Calu3 (cell line): ENCODE data around the gene FHIT. TPM values are rescaled to one million over a fixed set of nuclear protein-coding genes. Genes with fewer than 3 reads are reported as not detected.

Source experiments
- BruUV-seq: library from RNA; stranded (reverse); fragments of 400-500 nt; replicated peaks from 2 replicates; lab custom pipeline; 2021; lab: Mats Ljungman, UMichigan
- CTCF ChIA-PET: fragments of 300-600 bp; sonication (Branson Sonifier 250); formaldehyde crosslinking; loops from one replicate; lab custom pipeline; 2022; ENCODE audit warnings: antibody characterized with exemption; lab: Charles Lee
- DNase-seq: peaks from one replicate; pipeline ENCODE4 v3.0.0; 2022
- H3K27ac Mint-ChIP-seq: one replicate; pipeline ENCODE4 v1.8.0; 2022; ENCODE audit warnings: mixed read lengths; ENCODE audit not compliant: unreplicated experiment
- H3K27me3 Mint-ChIP-seq: one replicate; pipeline ENCODE4 v1.8.0; 2022; ENCODE audit warnings: mixed read lengths; ENCODE audit not compliant: unreplicated experiment
- H3K36me3 Mint-ChIP-seq: one replicate; pipeline ENCODE4 v1.8.0; 2022; ENCODE audit warnings: mild to moderate bottlenecking, moderate library complexity, mixed read lengths; ENCODE audit not compliant: insufficient read depth, unreplicated experiment
- H3K4me1 Mint-ChIP-seq: one replicate; pipeline ENCODE4 v1.8.0; 2022; ENCODE audit warnings: mild to moderate bottlenecking, low read depth, mixed read lengths; ENCODE audit not compliant: unreplicated experiment
- H3K4me3 Mint-ChIP-seq: one replicate; pipeline ENCODE4 v1.8.0; 2022; ENCODE audit warnings: mild to moderate bottlenecking, low read depth, moderate library complexity, mixed read lengths; ENCODE audit not compliant: unreplicated experiment
- H3K9me3 Mint-ChIP-seq: one replicate; pipeline ENCODE4 v1.8.0; 2022; ENCODE audit warnings: low read depth, mixed read lengths; ENCODE audit not compliant: unreplicated experiment
- CTCF ChIP-seq: fragments of 200-600 bp; IDR thresholded peaks from one replicate; pipeline ENCODE4 v1.8.0; 2022; ENCODE audit warnings: antibody characterized with exemption; ENCODE audit not compliant: unreplicated experiment
- intact Hi-C: fragments of 100-400 bp; cut with micrococcal nuclease; formaldehyde crosslinking; loops from one replicate; pipeline ENCODE4 v1.10.0; 2022; ENCODE audit not compliant: unreplicated experiment
- total RNA-seq: library from RNA; stranded (reverse); gene quantifications from 2 replicates; pipeline ENCODE4 v1.2.3, GENCODE V29; 2022

FHIT gene
- total RNA-seq, 1 experiment from 2014 or later: 6.2 TPM

GRCh38 chr3:60298141-60298540 is 953.1 kb downstream of the FHIT start:
- CTCF ChIA-PET: no interaction called here
- no peak for TF ChIP-seq CTCF
- no peak for DNase-seq
- intact Hi-C loops: no loop called here
- H3K27ac Mint-ChIP-seq: no peak overlapping the region
- no peak overlapping the region for H3K4me3 Mint-ChIP-seq
- peaks cover 6% of the 10 kb centered on the region for H3K36me3 Mint-ChIP-seq
- peaks cover 17% of the 10 kb centered on the region for H3K4me1 Mint-ChIP-seq
- no peaks in the 10 kb centered on the region for H3K9me3 Mint-ChIP-seq
- no peaks in the 10 kb centered on the region for H3K27me3 Mint-ChIP-seq
- no TSS peak for BruUV-seq

GRCh38 chr3:60294181-60294580 is 957.1 kb downstream of the FHIT start:
- Mint-ChIP-seq H3K4me3 (no peak overlapping the region), H3K27ac (no peak overlapping the region), H3K4me1 (peaks cover 11% of the 10 kb centered on the region), H3K9me3 (no peaks in the 10 kb centered on the region), H3K27me3 (no peaks in the 10 kb centered on the region), H3K36me3 (no peaks in the 10 kb centered on the region)
- CTCF ChIA-PET: no interaction called here
- DNase-seq: no peak
- BruUV-seq: no TSS peak
- no peak for TF ChIP-seq CTCF
- intact Hi-C loops: no loop called here

GRCh38 chr3:60291115-60291514 is 960.1 kb downstream of the FHIT start:
- Mint-ChIP-seq H3K27ac (no peak overlapping the region), H3K9me3 (no peaks in the 10 kb centered on the region), H3K4me1 (peaks cover 11% of the 10 kb centered on the region), H3K4me3 (no peak overlapping the region), H3K27me3 (no peaks in the 10 kb centered on the region), H3K36me3 (no peaks in the 10 kb centered on the region)
- TF ChIP-seq CTCF: no peak
- DNase-seq: no peak
- no TSS peak for BruUV-seq
- intact Hi-C loops: no loop called here
- CTCF ChIA-PET: no interaction called here

- no peak overlapping the region for H3K27ac Mint-ChIP-seq
- DNase-seq: no peak
- no peaks in the 10 kb centered on the region for H3K27me3 Mint-ChIP-seq
- H3K4me3 Mint-ChIP-seq: no peak overlapping the region
- no TSS peak for BruUV-seq
- intact Hi-C loops: no loop called here
- H3K9me3 Mint-ChIP-seq: no peaks in the 10 kb centered on the region
- H3K36me3 Mint-ChIP-seq: no peaks in the 10 kb centered on the region
- H3K4me1 Mint-ChIP-seq: peaks cover 11% of the 10 kb centered on the region
- CTCF ChIA-PET: no interaction called here
- no peak for TF ChIP-seq CTCF
Observed at GRCh38 chr3:60290122-60290492, 961.1 kb downstream of the FHIT start.
